HG02571 (cell line): Measurements from ENCODE around the gene FRMD3.

Source experiments
- ATAC-seq: cut with Tn5 transposase; IDR thresholded peaks from one replicate; pipeline ENCODE4 v1.9.1; 2021; ENCODE audit warnings: mild to moderate bottlenecking, moderate library complexity; ENCODE audit not compliant: unreplicated experiment

The FRMD3 gene

GRCh38 chr9:83342731-83343130, 195.5 kb downstream of the FRMD3 start:
- ATAC-seq = no peak

GRCh38 chr9:83342006-83342405, 196.2 kb downstream of the FRMD3 start:
- no peak for ATAC-seq

- ATAC-seq = no peak
Measured at GRCh38 chr9:83340451-83340850, 197.8 kb downstream of the FRMD3 start.

- ATAC-seq = no peak
Measured at GRCh38 chr9:83339435-83339834, 198.8 kb downstream of the FRMD3 start.

GRCh38 chr9:83336706-83337105, 201.5 kb downstream of the FRMD3 start:
- no peak for ATAC-seq

GRCh38 chr9:83334320-83334719, 203.9 kb downstream of the FRMD3 start:
- ATAC-seq = no peak

- no peak for ATAC-seq
Measured at GRCh38 chr9:83330207-83331196, 207.7 kb downstream of the FRMD3 start.

- ATAC-seq = no peak
Measured at GRCh38 chr9:83327750-83328622, 210.2 kb downstream of the FRMD3 start.

- no peak for ATAC-seq
Measured at GRCh38 chr9:83327323-83327722, 210.9 kb downstream of the FRMD3 start.

- ATAC-seq = no peak
Measured at GRCh38 chr9:83323148-83323547, 215.1 kb downstream of the FRMD3 start.

GRCh38 chr9:83322438-83322837, 215.8 kb downstream of the FRMD3 start:
- ATAC-seq = no peak

GRCh38 chr9:83317244-83317643, 221.0 kb downstream of the FRMD3 start:
- ATAC-seq = no peak

- no peak for ATAC-seq
Measured at GRCh38 chr9:83315649-83316048, 222.6 kb downstream of the FRMD3 start.

- no peak for ATAC-seq
Measured at GRCh38 chr9:83313781-83314180, 224.4 kb downstream of the FRMD3 start.

- no peak for ATAC-seq
Measured at GRCh38 chr9:83312537-83312936, 225.7 kb downstream of the FRMD3 start.

GRCh38 chr9:83307066-83307724, 231.0 kb downstream of the FRMD3 start:
- no peak for ATAC-seq

- no peak for ATAC-seq
Measured at GRCh38 chr9:83304686-83305085, 233.5 kb downstream of the FRMD3 start.

- no peak for ATAC-seq
Measured at GRCh38 chr9:83299571-83299970, 238.6 kb downstream of the FRMD3 start.

- ATAC-seq = no peak
Measured at GRCh38 chr9:83299094-83299493, 239.1 kb downstream of the FRMD3 start.

- no peak for ATAC-seq
Measured at GRCh38 chr9:83296123-83296522, 242.1 kb downstream of the FRMD3 start.

- ATAC-seq = no peak
Measured at GRCh38 chr9:83294816-83295215, 243.4 kb downstream of the FRMD3 start.
